Measurements from ENCODE around the gene SYNGR4. TPM values are rescaled to one million over a fixed set of nuclear protein-coding genes. Genes with fewer than 3 reads are reported as not detected.

The SYNGR4 gene
- polyA plus RNA-seq, 1 donor (not counting 4 experiments of a cell fraction or from before 2014, with no cell fraction given): not detected

DNA sequence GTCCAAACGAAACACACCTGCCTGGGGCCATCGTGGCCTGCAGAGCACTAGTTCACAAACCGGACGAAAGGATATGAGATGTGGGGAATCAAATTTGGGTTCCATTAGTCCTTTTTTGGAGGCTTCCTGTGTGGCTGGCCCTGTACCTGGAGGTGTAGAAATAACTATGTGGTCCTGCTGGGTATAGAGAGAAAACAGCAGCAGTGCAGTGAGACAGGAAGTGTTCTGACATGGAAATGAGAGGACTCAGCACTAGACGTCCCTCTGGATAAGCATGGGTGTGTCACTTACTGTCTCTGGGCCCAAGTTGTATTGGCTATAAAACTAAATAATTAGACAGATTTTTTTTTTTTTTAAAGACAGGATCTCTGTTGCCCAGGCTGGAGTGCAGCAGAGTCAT, 14.9 kb downstream of the SYNGR4 start:
- Histone ChIP-seq H3K4me1 (ENCODE audit: control insufficient read depth, extremely low read depth, insufficient read depth, low read length) (no peaks in the 10 kb centered on the region), H2AFZ (ENCODE audit: control insufficient read depth, low read length) (no peak overlapping the region), H3K27me3 (ENCODE audit: control insufficient read depth, extremely low read depth, insufficient read depth, low read length) (no peaks in the 10 kb centered on the region), H4K20me1 (ENCODE audit: control insufficient read depth, extremely low read depth, insufficient read depth, low read length) (no peaks in the 10 kb centered on the region), H3K9ac (ENCODE audit: control insufficient read depth, extremely low read depth, insufficient read depth, low read length) (no peak overlapping the region), H3K27ac (ENCODE audit: control insufficient read depth, insufficient read depth, low read length) (no peak overlapping the region), H3K9me3 (ENCODE audit: control insufficient read depth, low read depth, low read length) (no peaks in the 10 kb centered on the region), H3K36me3 (ENCODE audit: control insufficient read depth in 2 of 2, extremely low read depth in 1 of 2, insufficient read depth in 2 of 2, low read length in 2 of 2) (peaks cover 5 to 16% of the 10 kb centered on the region in 2 experiments), H3K4me3 (ENCODE audit: control insufficient read depth in 2 of 3, extremely low read depth in 1 of 3, insufficient read depth in 2 of 3, low read depth in 1 of 3, low read length in 3 of 3) (no peak overlapping the region), H3K4me2 (ENCODE audit: control insufficient read depth, extremely low read depth, insufficient read depth, low read depth, low read length) (no peak overlapping the region), H3K9me1 (ENCODE audit: control insufficient read depth, extremely low read depth, insufficient read depth, low read length) (no peaks in the 10 kb centered on the region), H3K79me2 (ENCODE audit: control insufficient read depth, insufficient read depth, low read length) (no peaks in the 10 kb centered on the region)
- DNase-seq (ENCODE audit: low read depth, low spot score) (no peak), FAIRE-seq (no peak)
- dilution Hi-C loops (cut with MboI; ENCODE audit: extremely low pct_ligation_motif_present, low sequenced_read_pairs): no loop called here
- TF ChIP-seq, protein P1, sequence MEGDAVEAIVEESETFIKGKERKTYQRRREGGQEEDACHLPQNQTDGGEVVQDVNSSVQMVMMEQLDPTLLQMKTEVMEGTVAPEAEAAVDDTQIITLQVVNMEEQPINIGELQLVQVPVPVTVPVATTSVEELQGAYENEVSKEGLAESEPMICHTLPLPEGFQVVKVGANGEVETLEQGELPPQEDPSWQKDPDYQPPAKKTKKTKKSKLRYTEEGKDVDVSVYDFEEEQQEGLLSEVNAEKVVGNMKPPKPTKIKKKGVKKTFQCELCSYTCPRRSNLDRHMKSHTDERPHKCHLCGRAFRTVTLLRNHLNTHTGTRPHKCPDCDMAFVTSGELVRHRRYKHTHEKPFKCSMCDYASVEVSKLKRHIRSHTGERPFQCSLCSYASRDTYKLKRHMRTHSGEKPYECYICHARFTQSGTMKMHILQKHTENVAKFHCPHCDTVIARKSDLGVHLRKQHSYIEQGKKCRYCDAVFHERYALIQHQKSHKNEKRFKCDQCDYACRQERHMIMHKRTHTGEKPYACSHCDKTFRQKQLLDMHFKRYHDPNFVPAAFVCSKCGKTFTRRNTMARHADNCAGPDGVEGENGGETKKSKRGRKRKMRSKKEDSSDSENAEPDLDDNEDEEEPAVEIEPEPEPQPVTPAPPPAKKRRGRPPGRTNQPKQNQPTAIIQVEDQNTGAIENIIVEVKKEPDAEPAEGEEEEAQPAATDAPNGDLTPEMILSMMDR (optimal IDR thresholded peaks at IDR 0.05 in 1 of 3, IDR thresholded peaks at IDR 0.05 in 1 of 3, conservative IDR thresholded peaks at IDR 0.05 in 1 of 3; ENCODE audit: extremely low read depth in 1 of 3, insufficient read depth in 2 of 3, low read length in 3 of 3): no peak

DNA sequence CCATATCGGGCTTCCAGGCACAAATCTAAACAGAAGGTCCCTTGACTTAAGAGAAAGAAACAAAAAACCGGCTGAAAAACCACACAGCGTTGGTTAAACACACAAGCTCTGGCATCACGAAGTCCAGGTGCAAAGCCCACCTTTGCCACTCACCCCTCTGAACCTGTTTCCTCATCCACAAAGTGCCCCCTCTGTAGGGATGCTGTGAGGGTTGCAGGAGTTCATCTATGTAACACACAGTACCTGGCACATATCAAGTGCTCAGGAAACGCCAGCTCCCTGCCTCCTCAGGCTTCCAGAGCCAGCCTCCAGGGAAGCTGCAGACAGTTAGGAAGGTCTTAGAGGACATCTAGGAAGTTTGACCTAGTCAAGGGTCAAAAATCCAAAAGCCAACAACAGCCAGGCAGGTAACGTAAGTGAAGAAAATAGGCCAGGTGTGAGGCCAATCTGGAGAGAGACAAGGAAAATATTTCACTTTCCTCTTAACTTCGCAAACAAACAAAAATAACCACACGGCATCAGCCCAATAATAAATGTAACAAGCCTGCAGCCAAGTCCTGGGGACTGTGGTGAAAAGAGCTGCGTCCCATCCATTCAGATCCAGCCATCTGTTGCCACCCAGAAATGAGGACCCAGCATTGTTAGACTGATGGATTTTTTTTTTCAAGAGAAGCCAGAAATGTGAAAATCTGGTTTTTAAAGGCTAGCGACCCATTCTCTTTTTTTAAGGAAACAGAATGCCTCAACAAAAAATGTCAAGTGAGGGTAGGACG, 17.2 kb downstream of the SYNGR4 start:
- H3K36me3 ChIP-seq (ENCODE audit: control insufficient read depth in 2 of 2, extremely low read depth in 1 of 2, insufficient read depth in 2 of 2, low read length in 2 of 2): peaks cover 22 to 30% of the 10 kb centered on the region in 2 experiments
- no peak for DNase-seq (ENCODE audit: low read depth, low spot score)
- H3K79me2 ChIP-seq (ENCODE audit: control insufficient read depth, insufficient read depth, low read length): no peaks in the 10 kb centered on the region
- H3K4me1 ChIP-seq (ENCODE audit: control insufficient read depth, extremely low read depth, insufficient read depth, low read length): no peaks in the 10 kb centered on the region
- H3K4me2 ChIP-seq (ENCODE audit: control insufficient read depth, extremely low read depth, insufficient read depth, low read depth, low read length): no peak overlapping the region
- H3K27ac ChIP-seq (ENCODE audit: control insufficient read depth, insufficient read depth, low read length): no peak overlapping the region
- H3K9ac ChIP-seq (ENCODE audit: control insufficient read depth, extremely low read depth, insufficient read depth, low read length): no peak overlapping the region
- peaks cover 3% of the 10 kb centered on the region for H4K20me1 ChIP-seq (ENCODE audit: control insufficient read depth, extremely low read depth, insufficient read depth, low read length)
- H3K4me3 ChIP-seq (ENCODE audit: control insufficient read depth in 2 of 3, extremely low read depth in 1 of 3, insufficient read depth in 2 of 3, low read depth in 1 of 3, low read length in 3 of 3): no peak overlapping the region
- no peaks in the 10 kb centered on the region for H3K9me3 ChIP-seq (ENCODE audit: control insufficient read depth, low read depth, low read length)
- FAIRE-seq: no peak
- TF ChIP-seq EZH2 (IDR thresholded peaks at IDR 0.05; ENCODE audit: low read length): no peak
- TF ChIP-seq, protein P1 (optimal IDR thresholded peaks at IDR 0.05 in 1 of 3, IDR thresholded peaks at IDR 0.05 in 1 of 3, conservative IDR thresholded peaks at IDR 0.05 in 1 of 3; ENCODE audit: extremely low read depth in 1 of 3, insufficient read depth in 2 of 3, low read length in 3 of 3): no peak
- dilution Hi-C loops (cut with MboI; ENCODE audit: extremely low pct_ligation_motif_present, low sequenced_read_pairs): no loop called here
- H2AFZ ChIP-seq (ENCODE audit: control insufficient read depth, low read length): no peak overlapping the region
- H3K27me3 ChIP-seq (ENCODE audit: control insufficient read depth, extremely low read depth, insufficient read depth, low read length): no peaks in the 10 kb centered on the region
- H3K9me1 ChIP-seq (ENCODE audit: control insufficient read depth, extremely low read depth, insufficient read depth, low read length): no peaks in the 10 kb centered on the region

Data from keratinocyte (primary cell).